Heart left ventricle (tissue), 13 donors: ENCODE results near the gene INO80.

Experiments
- POLR2A ChIP-seq, 2 donors: fragments of 450-650 bp; IDR thresholded peaks; one replicate each; pipeline ENCODE4 v1.6.1; 2017; ENCODE audit warnings: antibody characterized with exemption in 2 of 2, mild to moderate bottlenecking in 2 of 2, moderate library complexity in 2 of 2
- TF ChIP-seq, protein P1 (sequence below), 12 donors: fragments of 200-600 bp; sonication (generic) in 4 of 12; IDR thresholded peaks; one replicate each; pipeline versions ENCODE4 v1.5.0 to v1.8.0; 2018 to 2022; ENCODE audit warnings: antibody characterized with exemption in 12 of 12, mild to moderate bottlenecking in 5 of 12
- donor health status: ischemic (EF 13 %, LVEDD 7.1; RV severe dilation, severe dysfunction).
- donor health status: DM: no; HTN: yes; CAD: no.
- donor health status: DM: no; HTN: no; CAD: no.
- donor health status: ischemic (EF 25% LVEDD 6.9; RV normal size, moderate dysfunction).
- donor health status: ischemic (EF 25% LVEDD 5.7; RV mildly dilated, moderate dysfunction).
- donor health status: ischemic (EF 35%, LVEDD 5.7; RV mildly dilated, moderate dysfunction).
- donor health status: nonischemic (EF 11% LVEDD 7.7; RV severe dilation, severe dysfunction).
- donor health status: DM: yes; HTN: yes; CAD: no.
- donor health status: PGD.
- donor health status: ischemic (EF 29% LVEDD 5.4; RV normal size, mild dysfunction).
- donor health status: nonischemic (EF 23%, LVEDD 6.1; RV moderate dilation, normal function).

GRCh38 chr15:40990789-40991188 is 125.3 kb downstream of the INO80 start:
- TF ChIP-seq, protein P1, sequence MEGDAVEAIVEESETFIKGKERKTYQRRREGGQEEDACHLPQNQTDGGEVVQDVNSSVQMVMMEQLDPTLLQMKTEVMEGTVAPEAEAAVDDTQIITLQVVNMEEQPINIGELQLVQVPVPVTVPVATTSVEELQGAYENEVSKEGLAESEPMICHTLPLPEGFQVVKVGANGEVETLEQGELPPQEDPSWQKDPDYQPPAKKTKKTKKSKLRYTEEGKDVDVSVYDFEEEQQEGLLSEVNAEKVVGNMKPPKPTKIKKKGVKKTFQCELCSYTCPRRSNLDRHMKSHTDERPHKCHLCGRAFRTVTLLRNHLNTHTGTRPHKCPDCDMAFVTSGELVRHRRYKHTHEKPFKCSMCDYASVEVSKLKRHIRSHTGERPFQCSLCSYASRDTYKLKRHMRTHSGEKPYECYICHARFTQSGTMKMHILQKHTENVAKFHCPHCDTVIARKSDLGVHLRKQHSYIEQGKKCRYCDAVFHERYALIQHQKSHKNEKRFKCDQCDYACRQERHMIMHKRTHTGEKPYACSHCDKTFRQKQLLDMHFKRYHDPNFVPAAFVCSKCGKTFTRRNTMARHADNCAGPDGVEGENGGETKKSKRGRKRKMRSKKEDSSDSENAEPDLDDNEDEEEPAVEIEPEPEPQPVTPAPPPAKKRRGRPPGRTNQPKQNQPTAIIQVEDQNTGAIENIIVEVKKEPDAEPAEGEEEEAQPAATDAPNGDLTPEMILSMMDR (IDR thresholded peaks at IDR 0.05), result no peak
- no peak for TF ChIP-seq POLR2A (IDR thresholded peaks at IDR 0.05)
